ENCODE measurements around the gene NDFIP2.

The NDFIP2 gene

GRCh38 chr13:79480954-79481684 is at the start of gene NDFIP2:
TSS of gene NDFIP2 (plus strand) at chr13:79481155. CDS start at chr13:79481204, 49 bp downstream.
- DNase-seq (ENCODE audit: low spot score), result peak; percentile 77

DNA sequence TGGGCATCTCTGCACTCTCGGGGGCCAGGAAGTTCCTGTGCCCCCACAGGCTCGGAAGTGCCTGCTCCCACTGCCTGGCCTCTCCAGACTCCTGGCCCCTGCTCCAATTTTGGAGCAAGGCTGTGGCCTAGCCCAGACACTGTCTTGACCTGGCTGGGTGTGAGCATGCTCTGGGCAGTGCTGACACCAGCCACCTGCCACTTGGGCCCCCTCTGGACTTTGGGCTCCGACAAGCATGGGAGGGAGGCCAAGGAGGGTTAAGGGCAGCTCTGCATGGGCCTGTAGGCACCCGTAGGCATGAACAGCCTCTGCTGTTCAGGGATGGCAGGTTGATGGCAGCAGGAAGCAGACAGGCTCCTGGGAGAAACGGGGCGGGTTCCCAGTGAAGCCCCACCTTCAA is 48.9 kb upstream of the NDFIP2 start:
- DNase-seq (ENCODE audit: low spot score), result no peak

DNA sequence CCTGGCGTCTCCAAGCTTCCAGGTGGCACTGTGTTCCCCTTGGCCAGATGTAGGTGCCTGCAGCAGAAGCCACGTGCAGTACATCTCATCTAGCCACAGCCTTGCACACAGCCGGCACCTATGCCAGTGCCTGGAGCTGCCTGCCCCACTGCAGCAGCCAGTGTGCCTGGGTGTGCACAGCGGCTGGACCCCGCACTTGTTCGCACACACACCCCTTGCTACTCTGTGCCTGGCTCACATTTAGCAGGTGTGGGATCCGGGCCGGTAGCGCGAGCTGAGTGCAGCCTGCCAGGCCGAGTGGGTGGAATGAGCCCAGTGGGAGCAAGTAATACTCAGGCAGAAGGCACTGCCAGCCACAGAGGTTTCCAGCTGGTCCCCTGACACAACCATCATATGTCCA is 48.0 kb upstream of the NDFIP2 start:
- DNase-seq (ENCODE audit: low spot score), result no peak

DNA sequence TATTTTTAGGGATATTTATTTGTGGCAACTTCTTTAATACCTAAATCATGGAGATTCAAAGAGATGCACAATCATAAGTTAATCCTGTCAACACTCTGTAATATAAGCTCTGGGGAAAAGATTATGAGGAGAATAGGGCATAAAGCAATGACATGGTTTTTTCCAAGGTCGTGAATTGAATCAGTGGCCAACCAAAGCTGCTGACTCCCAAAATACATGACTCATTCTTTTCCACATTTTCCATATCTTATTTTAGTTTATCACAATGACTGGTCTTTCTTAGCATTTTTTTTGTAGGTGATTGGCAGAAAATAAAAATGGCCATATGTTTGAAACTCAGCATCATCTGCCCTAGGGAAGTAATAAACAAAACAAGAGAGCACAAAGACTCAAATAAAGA is 46.4 kb upstream of the NDFIP2 start:
- no peak for DNase-seq (ENCODE audit: low spot score)

DNA sequence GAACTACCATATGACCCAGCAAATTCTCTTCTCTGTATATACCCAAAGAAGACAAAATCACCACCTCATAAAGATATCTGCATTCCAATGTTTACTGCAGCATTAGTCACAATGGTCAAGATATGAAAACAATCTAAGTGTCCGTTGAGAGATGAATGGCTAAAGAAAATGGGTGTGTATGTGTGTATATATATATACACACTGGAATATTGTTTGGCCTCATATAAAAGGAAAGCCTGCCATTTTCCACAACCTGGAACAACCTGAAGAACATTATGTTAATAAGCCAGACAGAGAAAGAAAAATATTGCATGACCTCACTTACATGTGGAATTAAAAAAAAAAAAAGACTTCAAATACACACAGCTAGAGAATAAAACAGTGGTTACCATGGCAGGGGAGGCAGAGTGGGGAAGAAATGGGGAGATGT is 45.4 kb upstream of the NDFIP2 start:
- DNase-seq (ENCODE audit: low spot score), result no peak

GRCh38 chr13:79439275-79439674 is 41.7 kb upstream of the NDFIP2 start:
- no peak for DNase-seq (ENCODE audit: low spot score)

GRCh38 chr13:79440958-79441528 is 39.9 kb upstream of the NDFIP2 start:
- DNase-seq (ENCODE audit: low spot score), result no peak

DNA sequence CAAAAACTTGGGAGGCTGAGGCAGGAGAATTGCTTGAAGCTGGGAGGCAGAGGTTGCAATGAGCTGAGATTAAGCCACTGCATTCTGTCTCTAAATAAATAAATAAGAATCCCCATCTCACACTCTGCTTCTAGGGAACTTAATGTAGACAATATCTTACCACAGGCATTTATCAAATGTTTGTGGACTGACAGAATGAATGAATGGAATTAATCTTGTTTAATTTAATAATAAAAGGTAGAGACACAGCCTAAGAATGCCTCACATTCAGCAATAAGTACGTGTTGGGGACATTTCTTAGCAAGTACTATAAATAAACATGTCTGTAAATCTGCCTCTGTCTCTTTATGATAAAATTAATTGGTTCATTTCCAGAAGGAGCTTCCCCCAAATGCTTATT is 38.7 kb upstream of the NDFIP2 start:
- DNase-seq (ENCODE audit: low spot score), result no peak

DNA sequence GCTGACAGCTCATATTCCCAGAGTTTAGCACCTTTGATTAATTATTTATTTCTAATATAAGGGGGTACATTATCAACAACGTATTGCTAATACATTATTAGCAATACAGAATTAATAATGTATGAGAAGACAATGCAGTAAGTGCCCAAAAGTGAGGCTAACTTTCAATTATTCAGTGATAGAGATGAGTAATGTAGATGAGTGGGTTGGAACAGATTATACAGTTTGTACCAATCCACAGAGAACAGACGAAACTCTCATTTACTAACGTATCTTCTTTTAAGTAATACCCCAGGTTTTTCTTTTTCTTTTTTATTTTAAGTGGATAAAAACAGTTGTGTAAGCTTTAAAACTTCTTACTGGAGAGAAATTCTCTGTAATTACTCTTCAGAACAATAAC is 38.2 kb upstream of the NDFIP2 start:
- no peak for DNase-seq (ENCODE audit: low spot score)

- DNase-seq (ENCODE audit: low spot score), result no peak
Measured at GRCh38 chr13:79445968-79446645, 34.8 kb upstream of the NDFIP2 start.

GRCh38 chr13:79447141-79447540 is 33.8 kb upstream of the NDFIP2 start:
- DNase-seq (ENCODE audit: low spot score), result no peak

DNA sequence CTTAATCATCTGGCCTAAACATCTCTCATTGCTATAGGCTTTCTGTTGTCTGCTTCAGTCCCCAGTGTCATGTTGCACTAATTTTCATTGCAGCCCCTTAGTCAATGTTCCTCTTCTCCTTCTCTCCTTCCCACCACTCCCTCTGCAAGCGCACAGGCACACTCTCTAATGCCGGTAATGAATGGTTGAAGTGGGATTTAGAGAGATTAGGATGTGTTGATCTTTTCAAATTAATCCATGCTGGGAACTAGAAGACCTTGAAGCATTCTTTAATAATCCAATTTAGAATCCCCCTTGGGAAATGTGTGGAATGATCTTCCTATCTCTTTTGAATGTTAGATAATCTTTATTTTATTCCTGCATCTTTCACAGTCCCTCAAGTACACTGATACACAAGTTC is 33.2 kb upstream of the NDFIP2 start:
- DNase-seq (ENCODE audit: low spot score), result no peak

- no peak for DNase-seq (ENCODE audit: low spot score)
Measured at GRCh38 chr13:79448413-79448812, 32.5 kb upstream of the NDFIP2 start.

DNA sequence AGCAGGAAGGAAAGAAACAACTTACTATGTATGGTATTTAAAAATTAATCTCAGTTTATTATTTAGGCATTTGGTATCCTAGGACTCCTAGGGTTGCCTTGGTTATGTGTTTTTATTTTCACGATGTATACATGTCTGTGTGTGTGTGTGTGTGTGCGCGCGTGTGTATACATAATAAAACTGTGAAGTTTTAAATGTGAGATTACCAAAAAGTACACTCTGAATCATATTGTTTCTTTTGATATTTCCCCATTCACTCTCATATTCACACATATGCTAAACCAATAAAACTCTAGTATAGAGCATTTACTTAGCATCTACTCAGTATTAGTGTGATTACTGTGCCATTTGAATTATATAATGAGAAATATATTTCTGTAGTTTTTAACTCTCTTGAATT is 30.8 kb upstream of the NDFIP2 start:
- no peak for DNase-seq (ENCODE audit: low spot score)

GRCh38 chr13:79451500-79451962 is 29.4 kb upstream of the NDFIP2 start:
- no peak for DNase-seq (ENCODE audit: low spot score)

- DNase-seq (ENCODE audit: low spot score), result no peak
Measured at GRCh38 chr13:79452239-79452913, 28.6 kb upstream of the NDFIP2 start.

- no peak for DNase-seq (ENCODE audit: low spot score)
Measured at GRCh38 chr13:79455331-79455730, 25.6 kb upstream of the NDFIP2 start.

- DNase-seq (ENCODE audit: low spot score), result no peak
Measured at GRCh38 chr13:79456051-79456450, 24.9 kb upstream of the NDFIP2 start.

- no peak for DNase-seq (ENCODE audit: low spot score)
Measured at GRCh38 chr13:79456656-79457365, 24.1 kb upstream of the NDFIP2 start.

DNA sequence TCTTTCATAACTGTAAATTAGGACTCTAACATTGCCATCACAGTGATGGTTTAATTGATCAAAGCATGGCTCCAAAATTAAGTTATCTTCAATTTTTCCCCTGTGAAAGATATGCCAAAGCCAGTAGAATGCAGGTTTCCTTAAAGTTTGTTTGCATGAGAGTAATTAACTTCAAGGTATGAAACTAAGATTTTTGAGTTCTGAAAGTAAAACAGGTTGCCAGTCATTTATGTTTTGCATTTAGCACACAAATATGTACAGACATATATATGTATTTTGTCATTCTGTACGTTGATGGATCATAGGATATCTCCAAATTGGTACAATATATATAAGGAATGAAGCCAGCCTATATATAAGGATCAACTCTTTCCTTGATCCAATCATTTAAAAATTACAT is 23.6 kb upstream of the NDFIP2 start:
- DNase-seq (ENCODE audit: low spot score), result no peak

- DNase-seq (ENCODE audit: low spot score), result no peak
Measured at GRCh38 chr13:79457948-79458347, 23.0 kb upstream of the NDFIP2 start.

DNA sequence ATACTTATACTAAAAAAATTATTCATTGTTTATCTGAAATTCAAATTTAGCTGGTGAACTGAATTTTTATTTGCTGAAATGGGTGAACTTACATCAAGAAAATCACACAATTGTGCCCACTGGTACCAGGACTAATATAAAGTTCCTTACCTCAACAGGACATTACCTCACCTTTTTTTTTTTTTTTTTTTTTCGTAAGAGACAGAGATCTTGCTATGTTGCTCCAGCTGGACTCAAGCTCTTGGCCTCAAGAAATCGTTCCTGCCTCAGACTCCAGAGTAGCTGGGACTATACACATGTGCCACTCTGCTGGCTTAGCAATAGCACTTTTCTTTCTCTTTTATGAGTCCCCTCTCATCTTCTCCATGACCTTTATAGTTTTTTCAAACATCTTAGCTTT is 22.5 kb upstream of the NDFIP2 start:
- DNase-seq (ENCODE audit: low spot score), result no peak
